ENCODE results near the gene MS4A4E. TPM values are rescaled to one million over a fixed set of nuclear protein-coding genes. Genes with fewer than 3 reads are reported as not detected.

The MS4A4E gene
- polyA plus RNA-seq, 1 donor (not counting 4 experiments of a cell fraction or from before 2014, with no cell fraction given), result not detected

DNA sequence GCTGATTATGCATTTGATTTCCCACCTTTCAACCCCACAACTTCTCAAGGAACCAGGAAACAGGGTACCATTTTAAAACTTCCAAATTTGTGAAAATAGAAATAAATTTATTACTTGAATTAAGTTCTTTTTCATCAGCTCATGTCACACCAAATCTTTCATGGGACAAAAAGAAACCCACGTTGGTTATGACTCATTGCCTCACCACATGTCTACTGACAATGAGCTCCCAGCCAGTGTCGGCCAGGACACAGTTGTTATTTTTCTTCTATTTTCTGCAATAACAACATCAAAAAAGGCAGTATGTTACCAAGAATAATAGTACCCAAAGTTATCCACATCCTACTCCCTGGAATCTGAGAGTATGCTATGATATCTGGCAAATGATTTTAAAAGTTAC lies 77.4 kb downstream of the MS4A4E start:
- TF ChIP-seq, protein P1, sequence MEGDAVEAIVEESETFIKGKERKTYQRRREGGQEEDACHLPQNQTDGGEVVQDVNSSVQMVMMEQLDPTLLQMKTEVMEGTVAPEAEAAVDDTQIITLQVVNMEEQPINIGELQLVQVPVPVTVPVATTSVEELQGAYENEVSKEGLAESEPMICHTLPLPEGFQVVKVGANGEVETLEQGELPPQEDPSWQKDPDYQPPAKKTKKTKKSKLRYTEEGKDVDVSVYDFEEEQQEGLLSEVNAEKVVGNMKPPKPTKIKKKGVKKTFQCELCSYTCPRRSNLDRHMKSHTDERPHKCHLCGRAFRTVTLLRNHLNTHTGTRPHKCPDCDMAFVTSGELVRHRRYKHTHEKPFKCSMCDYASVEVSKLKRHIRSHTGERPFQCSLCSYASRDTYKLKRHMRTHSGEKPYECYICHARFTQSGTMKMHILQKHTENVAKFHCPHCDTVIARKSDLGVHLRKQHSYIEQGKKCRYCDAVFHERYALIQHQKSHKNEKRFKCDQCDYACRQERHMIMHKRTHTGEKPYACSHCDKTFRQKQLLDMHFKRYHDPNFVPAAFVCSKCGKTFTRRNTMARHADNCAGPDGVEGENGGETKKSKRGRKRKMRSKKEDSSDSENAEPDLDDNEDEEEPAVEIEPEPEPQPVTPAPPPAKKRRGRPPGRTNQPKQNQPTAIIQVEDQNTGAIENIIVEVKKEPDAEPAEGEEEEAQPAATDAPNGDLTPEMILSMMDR (optimal IDR thresholded peaks at IDR 0.05 in 1 of 3, IDR thresholded peaks at IDR 0.05 in 1 of 3, conservative IDR thresholded peaks at IDR 0.05 in 1 of 3; ENCODE audit: extremely low read depth in 1 of 3, insufficient read depth in 2 of 3, low read length in 3 of 3), result no peak
- TF ChIP-seq EZH2 (IDR thresholded peaks at IDR 0.05; ENCODE audit: low read length), result no peak
- Histone ChIP-seq H3K27ac (ENCODE audit: control insufficient read depth, insufficient read depth, low read length) (no peak overlapping the region), H2AFZ (ENCODE audit: control insufficient read depth, low read length) (no peak overlapping the region), H3K36me3 (ENCODE audit: control insufficient read depth in 2 of 2, extremely low read depth in 1 of 2, insufficient read depth in 2 of 2, low read length in 2 of 2) (no peaks in the 10 kb centered on the region), H3K27me3 (ENCODE audit: control insufficient read depth, extremely low read depth, insufficient read depth, low read length) (no peaks in the 10 kb centered on the region), H3K79me2 (ENCODE audit: control insufficient read depth, insufficient read depth, low read length) (no peaks in the 10 kb centered on the region), H3K4me1 (ENCODE audit: control insufficient read depth, extremely low read depth, insufficient read depth, low read length) (no peaks in the 10 kb centered on the region), H4K20me1 (ENCODE audit: control insufficient read depth, extremely low read depth, insufficient read depth, low read length) (no peaks in the 10 kb centered on the region), H3K9me3 (ENCODE audit: control insufficient read depth, low read depth, low read length) (no peaks in the 10 kb centered on the region), H3K9me1 (ENCODE audit: control insufficient read depth, extremely low read depth, insufficient read depth, low read length) (no peaks in the 10 kb centered on the region), H3K4me3 (ENCODE audit: control insufficient read depth in 2 of 3, extremely low read depth in 1 of 3, insufficient read depth in 2 of 3, low read depth in 1 of 3, low read length in 3 of 3) (no peak overlapping the region), H3K9ac (ENCODE audit: control insufficient read depth, extremely low read depth, insufficient read depth, low read length) (no peak overlapping the region), H3K4me2 (ENCODE audit: control insufficient read depth, extremely low read depth, insufficient read depth, low read depth, low read length) (no peak overlapping the region)
- FAIRE-seq (no peak), DNase-seq (ENCODE audit: low read depth, low spot score) (no peak)
- dilution Hi-C loops (cut with MboI; ENCODE audit: extremely low pct_ligation_motif_present, low sequenced_read_pairs), result no loop called here

DNA sequence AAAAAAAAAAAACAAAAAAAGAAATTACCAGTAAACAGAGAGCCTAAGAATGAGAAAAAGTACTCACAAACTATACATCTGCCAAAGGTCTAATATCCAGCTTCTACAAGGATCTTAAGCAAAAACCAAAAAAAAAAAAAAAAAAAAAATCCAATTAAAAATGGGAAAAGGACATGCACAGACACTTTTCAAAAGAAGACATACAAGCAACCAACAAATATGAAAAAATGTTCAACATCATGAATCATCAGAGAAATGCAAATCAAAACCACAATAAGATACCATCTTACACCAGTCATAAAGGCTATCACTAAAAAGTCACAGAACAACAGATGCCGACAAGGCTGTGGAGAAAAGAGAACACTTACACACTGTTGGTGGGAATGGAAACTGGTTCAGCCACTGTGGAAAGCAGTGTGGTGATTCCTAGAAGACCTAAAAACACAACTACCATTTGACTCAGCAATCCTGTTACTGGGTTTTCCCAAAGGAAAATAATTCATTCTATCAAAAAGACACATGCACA lies 78.3 kb downstream of the MS4A4E start:
- no peak overlapping the region for H3K4me2 ChIP-seq (ENCODE audit: control insufficient read depth, extremely low read depth, insufficient read depth, low read depth, low read length)
- no peaks in the 10 kb centered on the region for H3K9me3 ChIP-seq (ENCODE audit: control insufficient read depth, low read depth, low read length)
- FAIRE-seq (no peak), DNase-seq (ENCODE audit: low read depth, low spot score) (no peak)
- no peaks in the 10 kb centered on the region for H3K9me1 ChIP-seq (ENCODE audit: control insufficient read depth, extremely low read depth, insufficient read depth, low read length)
- H3K36me3 ChIP-seq (ENCODE audit: control insufficient read depth in 2 of 2, extremely low read depth in 1 of 2, insufficient read depth in 2 of 2, low read length in 2 of 2), result no peaks in the 10 kb centered on the region
- H3K79me2 ChIP-seq (ENCODE audit: control insufficient read depth, insufficient read depth, low read length), result no peaks in the 10 kb centered on the region
- H3K9ac ChIP-seq (ENCODE audit: control insufficient read depth, extremely low read depth, insufficient read depth, low read length), result no peak overlapping the region
- no peak overlapping the region for H3K4me3 ChIP-seq (ENCODE audit: control insufficient read depth in 2 of 3, extremely low read depth in 1 of 3, insufficient read depth in 2 of 3, low read depth in 1 of 3, low read length in 3 of 3)
- no peaks in the 10 kb centered on the region for H3K4me1 ChIP-seq (ENCODE audit: control insufficient read depth, extremely low read depth, insufficient read depth, low read length)
- TF ChIP-seq EZH2 (IDR thresholded peaks at IDR 0.05; ENCODE audit: low read length), result no peak
- TF ChIP-seq, protein P1 (optimal IDR thresholded peaks at IDR 0.05 in 1 of 3, IDR thresholded peaks at IDR 0.05 in 1 of 3, conservative IDR thresholded peaks at IDR 0.05 in 1 of 3; ENCODE audit: extremely low read depth in 1 of 3, insufficient read depth in 2 of 3, low read length in 3 of 3), result no peak
- dilution Hi-C loops (cut with MboI; ENCODE audit: extremely low pct_ligation_motif_present, low sequenced_read_pairs), result no loop called here
- no peaks in the 10 kb centered on the region for H4K20me1 ChIP-seq (ENCODE audit: control insufficient read depth, extremely low read depth, insufficient read depth, low read length)
- no peak overlapping the region for H2AFZ ChIP-seq (ENCODE audit: control insufficient read depth, low read length)
- H3K27ac ChIP-seq (ENCODE audit: control insufficient read depth, insufficient read depth, low read length), result no peak overlapping the region
- H3K27me3 ChIP-seq (ENCODE audit: control insufficient read depth, extremely low read depth, insufficient read depth, low read length), result no peaks in the 10 kb centered on the region
